OCI-M2 (cell line): ENCODE results near the gene CUL3.
"Not testable (repeated sequence)": the region's sequence is repeated elsewhere in the genome, so short reads cannot be mapped to it uniquely, and the experiment has no call there.

Experiments used
- DNase-seq: peaks from one replicate; lab custom pipeline; 2025; ENCODE audit not compliant: unreplicated experiment; lab: John Stamatoyannopoulos, UW

Gene CUL3

GRCh38 chr2:224585211-224586088 is at the start of gene CUL3:
Gene CUL3, minus strand, starts transcription at chr2:224585363. Its CDS starts 354 bp downstream, at chr2:224585009.
- peak; percentile 82 for DNase-seq

- DNase-seq: no peak
Observed at GRCh38 chr2:224630659-224631550, 45.7 kb upstream of the CUL3 start.

- DNase-seq: no peak
Observed at GRCh38 chr2:224628416-224628815, 43.3 kb upstream of the CUL3 start.

GRCh38 chr2:224626735-224627134 is 41.6 kb upstream of the CUL3 start:
- no peak for DNase-seq

- DNase-seq: no peak
Observed at GRCh38 chr2:224613543-224614286, 28.6 kb upstream of the CUL3 start.

DNA sequence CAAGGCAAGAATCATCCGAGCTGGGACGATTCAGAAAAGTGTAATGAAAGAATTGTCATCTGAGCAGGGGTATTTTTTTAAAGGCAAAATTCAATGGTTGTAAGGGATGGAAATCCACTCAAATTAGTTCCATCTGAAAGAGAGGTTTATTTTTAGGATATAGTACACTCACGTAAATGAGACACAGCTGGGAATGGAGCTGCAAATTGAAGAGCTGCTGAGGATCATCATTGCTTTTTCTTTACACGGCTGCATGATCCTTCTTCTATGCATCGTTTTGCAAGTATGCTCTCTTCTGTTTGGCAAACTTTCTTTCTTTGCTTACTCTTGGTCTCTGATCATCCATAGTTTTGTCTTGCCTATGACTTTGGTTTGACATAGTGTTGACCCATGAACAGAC is 27.4 kb upstream of the CUL3 start:
- DNase-seq: no peak

GRCh38 chr2:224611938-224612337 is 26.8 kb upstream of the CUL3 start:
- DNase-seq: no peak

- DNase-seq: no peak
Observed at GRCh38 chr2:224608104-224608503, 22.9 kb upstream of the CUL3 start.

- DNase-seq: not testable (repeated sequence)
Observed at GRCh38 chr2:224603746-224604500, 18.8 kb upstream of the CUL3 start.

GRCh38 chr2:224602778-224603375 is 17.7 kb upstream of the CUL3 start:
- DNase-seq: not testable (repeated sequence)

DNA sequence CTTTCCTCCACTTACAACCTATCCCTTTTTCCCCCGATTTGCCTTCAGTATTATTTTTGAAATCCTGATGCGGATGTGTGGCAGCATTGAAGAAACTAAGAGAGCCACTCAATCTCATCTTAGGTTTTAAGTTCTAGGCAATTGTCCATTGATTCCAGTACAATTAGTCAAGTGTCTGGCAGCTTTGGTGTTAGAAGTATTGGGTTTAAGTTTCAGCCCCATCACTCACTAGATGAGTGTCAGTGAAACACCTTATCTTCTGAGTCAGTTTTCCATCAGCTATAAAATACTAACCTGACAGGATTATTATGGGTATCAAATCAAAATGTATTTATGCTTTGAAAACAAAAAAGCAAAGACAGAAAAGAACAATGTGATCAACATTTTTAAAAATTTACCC is 16.8 kb upstream of the CUL3 start:
- DNase-seq: no peak

GRCh38 chr2:224598678-224599077 is 13.5 kb upstream of the CUL3 start:
- no peak for DNase-seq

GRCh38 chr2:224596289-224596688 is 11.1 kb upstream of the CUL3 start:
- no peak for DNase-seq

GRCh38 chr2:224595518-224595917 is 10.4 kb upstream of the CUL3 start:
- DNase-seq: no peak

DNA sequence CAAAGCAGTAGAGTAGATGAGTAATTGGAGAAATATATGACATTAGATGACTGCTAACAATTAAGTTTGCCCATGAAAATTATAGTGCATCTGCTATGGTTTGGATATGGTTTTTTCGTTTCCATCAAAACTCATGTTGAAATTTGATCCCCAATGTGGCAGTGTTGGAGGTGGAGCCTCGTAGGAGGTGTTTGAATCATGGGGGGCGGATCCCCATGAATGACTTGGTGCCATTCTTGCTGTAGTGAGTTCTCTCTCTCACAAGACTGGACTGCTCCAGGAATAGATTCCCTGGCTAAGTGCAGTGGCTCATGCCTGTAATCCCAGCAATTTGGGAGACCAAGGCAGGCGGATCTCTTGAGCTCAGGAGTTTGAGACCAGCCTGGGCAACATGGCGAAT is 9.7 kb upstream of the CUL3 start:
- no peak for DNase-seq

DNA sequence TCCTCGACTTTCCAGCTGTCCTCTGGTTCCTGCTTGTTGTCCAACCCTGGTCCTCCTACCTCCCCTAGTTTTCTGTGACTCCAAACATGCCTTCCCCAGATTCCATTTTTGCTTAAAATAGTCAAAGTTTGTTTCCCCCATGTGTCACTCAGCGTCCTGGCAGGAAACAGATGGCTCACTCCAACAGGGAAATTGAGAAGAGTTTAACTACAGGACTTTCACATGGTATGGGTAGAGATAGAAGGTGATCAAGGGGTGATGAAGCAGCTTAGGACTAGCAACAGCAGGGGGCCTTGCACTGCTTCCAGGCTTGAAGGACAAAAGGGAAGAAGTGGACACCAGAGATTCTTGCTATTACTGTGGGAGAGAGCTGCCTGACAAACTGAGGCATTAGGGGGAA is 6.1 kb upstream of the CUL3 start:
- DNase-seq: no peak

DNA sequence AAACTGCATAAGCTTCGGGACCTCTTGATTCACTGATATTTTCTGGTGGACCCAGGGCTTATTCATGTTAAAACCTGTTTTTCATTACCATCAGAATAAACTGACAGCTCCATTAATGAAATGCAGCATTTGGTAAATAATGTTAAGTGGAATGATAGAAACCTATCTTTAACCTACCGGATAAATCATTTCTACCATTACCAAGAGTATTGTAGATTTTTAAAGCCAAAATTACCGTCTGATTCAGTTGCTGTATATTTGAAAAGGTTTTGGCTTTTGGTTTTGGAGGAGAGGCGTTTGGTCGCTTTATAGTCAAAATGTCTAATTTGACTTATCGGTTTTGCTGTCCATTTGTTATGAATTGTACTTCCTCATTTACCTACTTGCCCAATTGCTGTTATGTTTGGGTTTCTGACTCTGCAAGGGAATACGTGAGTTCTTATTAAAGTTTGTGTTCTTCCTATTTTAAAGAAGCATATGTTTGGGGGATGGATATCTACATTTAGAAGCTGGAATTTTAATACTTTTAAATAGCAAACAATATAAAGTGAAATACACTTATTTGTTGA is 1.0 kb upstream of the CUL3 start:
- no peak for DNase-seq

DNA sequence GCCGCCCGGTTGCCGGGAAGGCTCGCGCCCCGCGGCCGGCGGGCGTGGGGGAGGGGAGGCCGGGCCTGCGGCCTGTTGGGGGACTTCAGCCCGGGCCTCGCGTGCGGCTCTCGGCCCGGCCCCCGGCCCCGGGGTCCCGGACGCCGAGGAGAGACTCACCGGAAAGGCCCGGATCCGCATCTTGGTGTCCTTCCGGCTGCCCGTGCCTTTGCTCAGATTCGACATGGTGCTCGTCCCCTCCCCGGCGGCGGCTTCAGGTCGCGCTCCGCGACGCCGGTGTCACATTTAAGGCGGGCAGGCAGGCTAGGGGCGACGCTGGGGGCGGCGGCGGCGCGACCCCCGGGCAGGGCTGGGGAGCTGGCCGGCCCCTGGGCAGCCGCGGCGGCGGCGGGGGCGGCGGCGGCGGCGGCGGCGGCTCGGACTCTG is 365 bp downstream of the CUL3 start:
- DNase-seq: no peak

DNA sequence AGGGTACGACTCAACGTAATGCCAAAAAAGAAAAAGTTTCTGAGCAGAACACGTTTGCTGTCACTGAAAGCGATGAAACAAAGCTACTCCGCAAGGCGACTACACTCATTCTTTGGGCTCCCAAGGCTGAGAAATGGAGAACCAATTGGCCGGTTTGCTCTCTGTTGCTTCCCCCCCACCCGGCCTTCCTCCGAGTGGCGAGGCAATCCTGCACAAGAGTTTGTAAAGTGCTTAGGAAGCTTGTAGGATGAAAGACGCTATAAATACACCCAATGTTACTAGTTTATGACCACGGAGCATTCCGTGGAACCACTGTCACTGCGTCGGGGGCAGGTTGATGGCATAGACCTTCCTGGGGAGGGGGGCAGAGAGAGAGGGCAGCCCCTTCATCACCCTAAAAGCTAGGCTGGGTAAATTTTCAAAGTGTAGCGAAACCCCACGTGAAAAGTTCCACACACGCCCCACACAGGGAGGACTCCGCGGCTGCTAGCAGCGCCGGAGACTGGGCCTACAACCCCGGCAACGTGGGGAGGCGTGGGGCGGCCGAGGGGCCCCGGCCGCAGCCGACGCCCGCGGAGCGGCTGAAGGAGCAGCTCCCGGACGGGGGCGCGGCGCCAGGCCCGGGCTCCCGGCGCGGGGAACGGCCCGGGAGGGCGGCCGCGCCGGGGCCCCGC is 915 bp downstream of the CUL3 start:
- DNase-seq: no peak
